GM19468 (cell line): Measurements from ENCODE around the gene RAB5IF.
"Not testable (repeated sequence)": the region's sequence is repeated elsewhere in the genome, so short reads cannot be mapped to it uniquely, and the experiment has no call there.

Experiments used
- ATAC-seq: cut with Tn5 transposase; IDR thresholded peaks from one replicate; pipeline ENCODE4 v1.9.1; 2021; ENCODE audit warnings: mild to moderate bottlenecking, moderate library complexity, moderate number of reproducible peaks; ENCODE audit not compliant: unreplicated experiment; ENCODE audit errors: extremely low read depth

RAB5IF gene

GRCh38 chr20:36605399-36606157, at the start of gene RAB5IF:
TSS of gene RAB5IF (plus strand) at chr20:36605779. CDS start at chr20:36605952, 173 bp downstream.
- ATAC-seq, result peak; percentile 85

- ATAC-seq, result no peak
Measured at GRCh38 chr20:36562724-36563123, 42.9 kb upstream of the RAB5IF start.

GRCh38 chr20:36563374-36563773, 42.2 kb upstream of the RAB5IF start:
- ATAC-seq, result no peak

GRCh38 chr20:36564078-36564725, 41.4 kb upstream of the RAB5IF start:
- ATAC-seq, result not testable (repeated sequence)

- ATAC-seq, result not testable (repeated sequence)
Measured at GRCh38 chr20:36564726-36565121, 40.9 kb upstream of the RAB5IF start.

GRCh38 chr20:36565520-36565919, 40.1 kb upstream of the RAB5IF start:
- no peak for ATAC-seq

GRCh38 chr20:36569847-36570429, 35.6 kb upstream of the RAB5IF start:
- ATAC-seq, result no peak

- no peak for ATAC-seq
Measured at GRCh38 chr20:36571564-36572504, 33.7 kb upstream of the RAB5IF start.

GRCh38 chr20:36572701-36573102, 32.9 kb upstream of the RAB5IF start:
- ATAC-seq, result no peak

GRCh38 chr20:36573103-36573797, 32.3 kb upstream of the RAB5IF start, which contains the start of gene TGIF2:
TSS of gene TGIF2 (plus strand) at chr20:36573597. CDS start at chr20:36578775, 5,178 bp downstream.
- peak; percentile 72 for ATAC-seq

- ATAC-seq, result no peak
Measured at GRCh38 chr20:36573798-36574365, 31.7 kb upstream of the RAB5IF start.

- ATAC-seq, result no peak
Measured at GRCh38 chr20:36574366-36575135, 31.0 kb upstream of the RAB5IF start.

- no peak for ATAC-seq
Measured at GRCh38 chr20:36576081-36576445, 29.5 kb upstream of the RAB5IF start.

GRCh38 chr20:36578356-36579041, 27.1 kb upstream of the RAB5IF start:
- no peak for ATAC-seq

GRCh38 chr20:36579996-36580545, 25.5 kb upstream of the RAB5IF start:
- no peak for ATAC-seq

- no peak for ATAC-seq
Measured at GRCh38 chr20:36582322-36582721, 23.3 kb upstream of the RAB5IF start.

GRCh38 chr20:36582821-36583220, 22.8 kb upstream of the RAB5IF start:
- ATAC-seq, result no peak

GRCh38 chr20:36584018-36584481, 21.5 kb upstream of the RAB5IF start:
- no peak for ATAC-seq
